ENCODE results near the gene ESPNL. TPM values are rescaled to one million over a fixed set of nuclear protein-coding genes. Genes with fewer than 3 reads are reported as not detected.

ESPNL gene
- total RNA-seq, 1 donor from 2014 or later = not detected

DNA sequence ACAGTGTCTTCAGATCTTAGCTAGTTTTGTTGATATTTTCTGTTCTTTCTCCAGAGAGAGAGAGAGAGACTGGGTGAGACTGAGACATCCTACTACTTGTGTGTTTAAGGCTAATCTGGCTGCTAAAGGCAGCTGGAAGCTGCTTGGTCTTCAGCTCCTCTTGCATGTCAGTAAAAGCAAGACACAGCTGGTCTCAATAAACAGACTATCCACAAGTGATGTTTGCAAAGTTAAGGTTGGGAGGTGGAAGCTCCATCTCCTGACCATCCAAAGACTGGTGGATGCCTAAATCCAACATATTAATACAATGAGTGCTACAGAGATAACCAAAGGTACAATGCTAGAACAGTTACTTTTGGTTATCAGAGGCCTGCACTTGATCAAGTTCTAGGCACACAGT is 76.5 kb downstream of the ESPNL start:
- H3K4me1 Mint-ChIP-seq (ENCODE audit: unreplicated experiment) = peaks cover 3% of the 10 kb centered on the region
- no peak overlapping the region for H3K4me3 Mint-ChIP-seq (ENCODE audit: unreplicated experiment)
- no peaks in the 10 kb centered on the region for H3K27me3 Mint-ChIP-seq (ENCODE audit: unreplicated experiment)
- TF ChIP-seq, protein P1, sequence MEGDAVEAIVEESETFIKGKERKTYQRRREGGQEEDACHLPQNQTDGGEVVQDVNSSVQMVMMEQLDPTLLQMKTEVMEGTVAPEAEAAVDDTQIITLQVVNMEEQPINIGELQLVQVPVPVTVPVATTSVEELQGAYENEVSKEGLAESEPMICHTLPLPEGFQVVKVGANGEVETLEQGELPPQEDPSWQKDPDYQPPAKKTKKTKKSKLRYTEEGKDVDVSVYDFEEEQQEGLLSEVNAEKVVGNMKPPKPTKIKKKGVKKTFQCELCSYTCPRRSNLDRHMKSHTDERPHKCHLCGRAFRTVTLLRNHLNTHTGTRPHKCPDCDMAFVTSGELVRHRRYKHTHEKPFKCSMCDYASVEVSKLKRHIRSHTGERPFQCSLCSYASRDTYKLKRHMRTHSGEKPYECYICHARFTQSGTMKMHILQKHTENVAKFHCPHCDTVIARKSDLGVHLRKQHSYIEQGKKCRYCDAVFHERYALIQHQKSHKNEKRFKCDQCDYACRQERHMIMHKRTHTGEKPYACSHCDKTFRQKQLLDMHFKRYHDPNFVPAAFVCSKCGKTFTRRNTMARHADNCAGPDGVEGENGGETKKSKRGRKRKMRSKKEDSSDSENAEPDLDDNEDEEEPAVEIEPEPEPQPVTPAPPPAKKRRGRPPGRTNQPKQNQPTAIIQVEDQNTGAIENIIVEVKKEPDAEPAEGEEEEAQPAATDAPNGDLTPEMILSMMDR (IDR thresholded peaks at IDR 0.05) = no peak
- DNase-seq (ENCODE audit: extremely low spot score, unreplicated experiment) = no peak
- H3K9me3 Mint-ChIP-seq (ENCODE audit: unreplicated experiment) = no peaks in the 10 kb centered on the region
- peaks cover 57% of the 10 kb centered on the region for H3K36me3 Mint-ChIP-seq (ENCODE audit: unreplicated experiment)
- no peak overlapping the region for H3K27ac Mint-ChIP-seq (ENCODE audit: unreplicated experiment)

DNA sequence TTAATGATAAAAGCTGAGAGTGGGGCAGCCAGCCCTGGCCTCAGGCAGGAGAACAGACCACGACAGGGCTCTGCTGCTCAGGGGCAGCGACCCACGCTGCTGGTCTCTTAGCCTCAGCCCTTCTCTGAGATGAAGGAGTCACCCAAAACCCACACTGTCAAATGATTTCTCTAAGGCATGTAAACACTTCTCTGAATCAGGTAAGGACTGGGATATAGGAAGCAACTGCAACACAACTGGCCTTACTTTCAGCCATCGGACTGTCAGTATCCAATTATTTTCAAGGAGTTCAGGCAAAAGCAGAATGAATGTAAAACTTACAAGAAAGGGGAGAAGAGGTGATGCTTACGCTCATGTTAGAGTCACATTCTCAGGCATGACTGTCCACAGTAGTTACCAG is 80.4 kb downstream of the ESPNL start:
- H3K4me1 Mint-ChIP-seq (ENCODE audit: unreplicated experiment) = no peaks in the 10 kb centered on the region
- no peaks in the 10 kb centered on the region for H3K9me3 Mint-ChIP-seq (ENCODE audit: unreplicated experiment)
- TF ChIP-seq, protein P1 (IDR thresholded peaks at IDR 0.05) = no peak
- no peaks in the 10 kb centered on the region for H3K27me3 Mint-ChIP-seq (ENCODE audit: unreplicated experiment)
- H3K4me3 Mint-ChIP-seq (ENCODE audit: unreplicated experiment) = no peak overlapping the region
- no peak for DNase-seq (ENCODE audit: extremely low spot score, unreplicated experiment)
- no peak overlapping the region for H3K27ac Mint-ChIP-seq (ENCODE audit: unreplicated experiment)
- peaks cover 70% of the 10 kb centered on the region for H3K36me3 Mint-ChIP-seq (ENCODE audit: unreplicated experiment)

DNA sequence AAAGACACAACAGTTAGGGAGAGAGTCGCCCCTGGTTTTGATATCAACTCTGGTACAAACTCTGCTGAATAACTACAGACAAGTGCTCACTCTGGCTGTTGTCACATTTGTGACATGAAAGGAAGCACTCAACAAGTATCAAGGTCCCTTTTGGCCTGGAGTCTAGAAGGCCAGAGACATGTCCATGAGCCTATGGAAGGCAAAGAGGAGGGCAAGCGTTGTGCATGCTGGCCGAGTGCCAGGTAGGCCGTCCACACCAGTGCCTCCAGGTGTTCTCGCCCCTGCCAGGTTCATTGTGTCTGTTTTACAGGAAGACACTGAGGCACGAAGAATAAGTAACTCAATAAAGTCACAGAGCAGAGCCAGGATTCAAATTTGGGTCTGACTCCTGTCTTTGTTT is 82.2 kb downstream of the ESPNL start:
- H3K27ac Mint-ChIP-seq (ENCODE audit: unreplicated experiment) = no peak overlapping the region
- no peaks in the 10 kb centered on the region for H3K27me3 Mint-ChIP-seq (ENCODE audit: unreplicated experiment)
- no peak overlapping the region for H3K4me3 Mint-ChIP-seq (ENCODE audit: unreplicated experiment)
- H3K9me3 Mint-ChIP-seq (ENCODE audit: unreplicated experiment) = no peaks in the 10 kb centered on the region
- no peaks in the 10 kb centered on the region for H3K4me1 Mint-ChIP-seq (ENCODE audit: unreplicated experiment)
- H3K36me3 Mint-ChIP-seq (ENCODE audit: unreplicated experiment) = peaks cover 67% of the 10 kb centered on the region
- TF ChIP-seq, protein P1 (IDR thresholded peaks at IDR 0.05) = no peak
- DNase-seq (ENCODE audit: extremely low spot score, unreplicated experiment) = no peak

Other genes with a start within 250 kb of the ESPNL start
- 87.9 and 93.4 TPM in 2 replicates for gene RAMP1, start 240.7 kb upstream of the ESPNL start, total RNA-seq
- gene UBE2F, start 133.3 kb upstream of the ESPNL start, total RNA-seq = 54.3 and 56.5 TPM in 2 replicates
- 22.1 and 22.5 TPM in 2 replicates for gene SCLY, start 39.3 kb upstream of the ESPNL start, total RNA-seq
- 1.0 and 1.2 TPM in 2 replicates for gene KLHL30, start 38.3 kb downstream of the ESPNL start, total RNA-seq
- 1.0 and 1.2 TPM in 2 replicates for gene ERFE, start 58.6 kb downstream of the ESPNL start, total RNA-seq
- 34.1 and 37.2 TPM in 2 replicates for gene ILKAP, start 103.4 kb downstream of the ESPNL start, total RNA-seq
- 6.2 and 6.5 TPM in 2 replicates for gene HES6, start 139.7 kb downstream of the ESPNL start, total RNA-seq
- 3.7 and 5.7 TPM in 2 replicates for gene PER2, start 188.3 kb downstream of the ESPNL start, total RNA-seq
- 17.3 and 19.4 TPM in 2 replicates for gene TRAF3IP1, start 220.2 kb downstream of the ESPNL start, total RNA-seq